Measurements from ENCODE around the gene ELF5.

DNA sequence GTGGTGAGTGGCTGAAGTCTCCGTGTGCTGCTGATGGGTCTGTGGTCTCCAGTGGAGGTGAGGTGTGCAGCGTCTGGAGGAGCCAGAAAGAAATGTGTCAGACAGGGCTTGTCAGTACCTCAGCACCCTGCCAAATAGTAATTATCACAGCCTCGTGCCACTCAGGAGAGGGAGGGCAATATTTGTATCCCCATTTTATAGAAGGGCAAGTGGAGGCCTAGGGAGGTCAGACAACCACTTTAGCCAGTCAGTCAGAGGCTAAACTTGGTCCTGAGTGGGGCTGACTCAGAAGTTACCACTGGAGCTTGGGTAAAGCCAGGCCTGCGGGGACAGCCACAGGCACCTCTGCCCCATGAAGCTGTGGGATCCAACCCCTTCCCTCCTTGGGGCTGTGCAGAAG, 11.5 kb upstream of the ELF5 start:
- TF ChIP-seq, protein P1, sequence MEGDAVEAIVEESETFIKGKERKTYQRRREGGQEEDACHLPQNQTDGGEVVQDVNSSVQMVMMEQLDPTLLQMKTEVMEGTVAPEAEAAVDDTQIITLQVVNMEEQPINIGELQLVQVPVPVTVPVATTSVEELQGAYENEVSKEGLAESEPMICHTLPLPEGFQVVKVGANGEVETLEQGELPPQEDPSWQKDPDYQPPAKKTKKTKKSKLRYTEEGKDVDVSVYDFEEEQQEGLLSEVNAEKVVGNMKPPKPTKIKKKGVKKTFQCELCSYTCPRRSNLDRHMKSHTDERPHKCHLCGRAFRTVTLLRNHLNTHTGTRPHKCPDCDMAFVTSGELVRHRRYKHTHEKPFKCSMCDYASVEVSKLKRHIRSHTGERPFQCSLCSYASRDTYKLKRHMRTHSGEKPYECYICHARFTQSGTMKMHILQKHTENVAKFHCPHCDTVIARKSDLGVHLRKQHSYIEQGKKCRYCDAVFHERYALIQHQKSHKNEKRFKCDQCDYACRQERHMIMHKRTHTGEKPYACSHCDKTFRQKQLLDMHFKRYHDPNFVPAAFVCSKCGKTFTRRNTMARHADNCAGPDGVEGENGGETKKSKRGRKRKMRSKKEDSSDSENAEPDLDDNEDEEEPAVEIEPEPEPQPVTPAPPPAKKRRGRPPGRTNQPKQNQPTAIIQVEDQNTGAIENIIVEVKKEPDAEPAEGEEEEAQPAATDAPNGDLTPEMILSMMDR (IDR thresholded peaks at IDR 0.05; ENCODE audit: low read depth, low read length) = no peak
- TF ChIP-seq MAX (IDR thresholded peaks at IDR 0.05; ENCODE audit: low read depth, low read length) (no peak), POLR2A (IDR thresholded peaks at IDR 0.05; ENCODE audit: extremely low read depth, insufficient read length) (no peak)

All from NB4 (cell line).